MM.1S (cell line): ENCODE measurements around the gene RPS19BP1.

ENCODE experiments used
- DNase-seq: peaks from one replicate; pipeline ENCODE4 v3.0.0-alpha.2; 2015
- H2AFZ ChIP-seq: fragments of 300-600 bp; sonication (generic); 2 replicates; pipeline ENCODE4 v1.6.0; 2016; ENCODE audit warnings: antibody characterized with exemption, low read length
- H3F3A ChIP-seq: fragments of 300-600 bp; sonication (generic); 2 replicates; pipeline ENCODE4 v1.6.1; 2016; ENCODE audit warnings: mild to moderate bottlenecking, antibody characterized with exemption, low read length, moderate library complexity, mixed read lengths; ENCODE audit not compliant: insufficient read depth
- H3K27ac ChIP-seq: fragments of 300-600 bp; sonication (generic); 2 replicates; pipeline ENCODE4 v1.5.1; 2016; ENCODE audit warnings: mild to moderate bottlenecking, low read length
- H3K27me3 ChIP-seq: fragments of 300-600 bp; sonication (generic); replicated peaks from 2 replicates; pipeline ENCODE4 v1.6.0; 2016; ENCODE audit warnings: low read length; ENCODE audit not compliant: insufficient read depth
- H3K36me3 ChIP-seq: fragments of 300-600 bp; sonication (generic); replicated peaks from 2 replicates; pipeline ENCODE4 v1.6.1; 2016; ENCODE audit warnings: mild to moderate bottlenecking, low read length, mixed read lengths; ENCODE audit not compliant: insufficient read depth
- H3K4me1 ChIP-seq: fragments of 300-600 bp; sonication (generic); 2 replicates; pipeline ENCODE4 v1.6.1; 2016; ENCODE audit warnings: low read length, mixed read lengths
- H3K4me2 ChIP-seq: fragments of 300-600 bp; sonication (generic); 2 replicates; pipeline ENCODE4 v1.6.0; 2016; ENCODE audit warnings: low read depth, low read length
- H3K4me3 ChIP-seq: fragments of 300-600 bp; sonication (generic); 2 replicates; pipeline ENCODE4 v1.5.1; 2016; ENCODE audit warnings: low read length, mixed read lengths
- H3K79me2 ChIP-seq: fragments of 300-600 bp; sonication (generic); 2 replicates; pipeline ENCODE4 v1.6.1; 2016; ENCODE audit warnings: mixed run types, low read length, mixed read lengths
- H3K9ac ChIP-seq: fragments of 300-600 bp; sonication (generic); 2 replicates; pipeline ENCODE4 v1.6.1; 2016; ENCODE audit warnings: low read length, mixed read lengths
- H3K9me2 ChIP-seq: fragments of 300-600 bp; sonication (generic); replicated peaks from 2 replicates; pipeline ENCODE4 v1.6.1; 2016; ENCODE audit warnings: mild to moderate bottlenecking, low read length, mixed read lengths; ENCODE audit not compliant: insufficient read depth
- H3K9me3 ChIP-seq: fragments of 300-600 bp; sonication (generic); replicated peaks from 2 replicates; pipeline ENCODE4 v1.6.1; 2016; ENCODE audit warnings: mild to moderate bottlenecking, low read length, mixed read lengths; ENCODE audit not compliant: insufficient read depth
- H4K20me1 ChIP-seq: fragments of 300-600 bp; sonication (generic); 2 replicates; pipeline ENCODE4 v1.6.1; 2016; ENCODE audit warnings: mild to moderate bottlenecking, low read length, moderate library complexity, mixed read lengths; ENCODE audit not compliant: insufficient read depth
- CTCF ChIP-seq: fragments of 300-600 bp; sonication (generic); IDR thresholded peaks from 2 replicates; pipeline ENCODE4 v1.5.1; 2016; ENCODE audit warnings: antibody characterized with exemption, low read length, mixed read lengths
- EZH2 ChIP-seq: fragments of 300-600 bp; sonication (generic); optimal IDR thresholded peaks from 2 replicates; pipeline ENCODE3; 2017; ENCODE audit warnings: low read depth, mild to moderate bottlenecking, antibody characterized with exemption, low read length, mixed read lengths
- EZH2phosphoT487 ChIP-seq: fragments of 300-600 bp; sonication (generic); IDR thresholded peaks from 2 replicates; pipeline ENCODE4 v1.6.1; 2018; ENCODE audit warnings: antibody characterized with exemption, low read length

RPS19BP1 gene

GRCh38 chr22:39503630-39504029 lies 28.9 kb downstream of the RPS19BP1 start:
- peaks cover 65% of the 10 kb centered on the region for H3K79me2 ChIP-seq
- DNase-seq, result no peak
- no peaks in the 10 kb centered on the region for H4K20me1 ChIP-seq
- H3F3A ChIP-seq, result 0 out of 2 replicates have a peak, but pooled peaks cover 2% of the 10 kb centered on the region
- H3K9me3 ChIP-seq, result no peaks in the 10 kb centered on the region
- no peak for TF ChIP-seq CTCF
- no peak for TF ChIP-seq EZH2
- no peak for TF ChIP-seq EZH2phosphoT487
- H3K27ac ChIP-seq, result no peak overlapping the region
- peak overlapping the region; percentile 85 for H3K4me2 ChIP-seq
- peak overlapping the region; percentile 82 for H3K4me3 ChIP-seq
- peaks cover 23% of the 10 kb centered on the region for H3K36me3 ChIP-seq
- no peaks in the 10 kb centered on the region for H3K9me2 ChIP-seq
- H3K4me1 ChIP-seq, result peaks cover 14% of the 10 kb centered on the region; the same call in 1 of the 2 replicates
- no peak overlapping the region for H2AFZ ChIP-seq
- no peaks in the 10 kb centered on the region for H3K27me3 ChIP-seq
- H3K9ac ChIP-seq, result peak overlapping the region; percentile 85; the same call in 1 of the 2 replicates

GRCh38 chr22:39502789-39503409 lies 29.6 kb downstream of the RPS19BP1 start:
- H3K27me3 ChIP-seq, result no peaks in the 10 kb centered on the region
- H3K36me3 ChIP-seq, result peaks cover 23% of the 10 kb centered on the region
- H3K9me2 ChIP-seq, result no peaks in the 10 kb centered on the region
- TF ChIP-seq EZH2 (no peak), CTCF (no peak), EZH2phosphoT487 (no peak)
- no peaks in the 10 kb centered on the region for H3K9me3 ChIP-seq
- peaks cover 58% of the 10 kb centered on the region for H3K79me2 ChIP-seq
- H3K4me2 ChIP-seq, result peak overlapping the region; percentile 85
- no peaks in the 10 kb centered on the region for H4K20me1 ChIP-seq
- peak overlapping the region; percentile 27; the same call in 1 of the 2 replicates for H3K27ac ChIP-seq
- no peaks in the 10 kb centered on the region for H3F3A ChIP-seq
- peak overlapping the region; percentile 85 for H3K9ac ChIP-seq
- DNase-seq, result peak; percentile 16
- peaks cover 14% of the 10 kb centered on the region; the same call in 1 of the 2 replicates for H3K4me1 ChIP-seq
- H3K4me3 ChIP-seq, result peak overlapping the region; percentile 82
- H2AFZ ChIP-seq, result 0 out of 2 replicates have a peak overlapping the region, but pooled peaks have one; percentile 1

- H3K36me3 ChIP-seq, result peaks cover 23% of the 10 kb centered on the region
- peak within 1 kb of the TSS; percentile 85 for H3K4me2 ChIP-seq
- no peaks in the 10 kb centered on the region for H3K9me3 ChIP-seq
- peak within 1 kb of the TSS; percentile 27; the same call in 1 of the 2 replicates for H3K27ac ChIP-seq
- peak within 1 kb of the TSS; percentile 85 for H3K9ac ChIP-seq
- H2AFZ ChIP-seq, result peak within 1 kb of the TSS; percentile 78
- H3K79me2 ChIP-seq, result peaks cover 52% of the 10 kb centered on the region
- no peaks in the 10 kb centered on the region for H4K20me1 ChIP-seq
- TF ChIP-seq EZH2phosphoT487 (no peak), CTCF (no peak), EZH2 (no peak)
- no peaks in the 10 kb centered on the region for H3K9me2 ChIP-seq
- peak within 1 kb of the TSS; percentile 82 for H3K4me3 ChIP-seq
- H3K27me3 ChIP-seq, result no peaks in the 10 kb centered on the region
- H3K4me1 ChIP-seq, result peaks cover 14% of the 10 kb centered on the region; the same call in 1 of the 2 replicates
- DNase-seq, result peak; percentile 96
- no peaks in the 10 kb centered on the region for H3F3A ChIP-seq
Measured at GRCh38 chr22:39502109-39502788, 30.3 kb downstream of the RPS19BP1 start, which contains the start of gene MIEF1. Gene MIEF1 (plus strand): TSS chr22:39502290. CDS start chr22:39511295, 9,005 bp downstream.
